Measurements from ENCODE around the gene RAB20.

- no peak for TF ChIP-seq ZNF589 (CRISPR knock-in tag; IDR thresholded peaks at IDR 0.05; ENCODE audit: low read depth)
- no peak for TF ChIP-seq PCBP2 (IDR thresholded peaks at IDR 0.05; ENCODE audit: low read depth, low read length, poor library complexity, severe bottlenecking)
- TF ChIP-seq CTCF (IDR thresholded peaks at IDR 0.05 in 2 of 3, conservative IDR thresholded peaks at IDR 0.05 in 1 of 3; ENCODE audit: insufficient read depth in 2 of 3, low read depth in 1 of 3, low read length in 3 of 3), result no peak
- no peak for TF ChIP-seq POLR2AphosphoS2 (IDR thresholded peaks at IDR 0.05; ENCODE audit: low read length)
- no peak for TF ChIP-seq POLR2AphosphoS5 (IDR thresholded peaks at IDR 0.05; ENCODE audit: control insufficient read depth, insufficient read depth, low read depth, low read length)
- no peak for TF ChIP-seq ZKSCAN3 (CRISPR knock-in tag; IDR thresholded peaks at IDR 0.05)
- no peak for TF ChIP-seq EP300 (IDR thresholded peaks at IDR 0.05; ENCODE audit: low read length)
- TF ChIP-seq FOXA3 (CRISPR knock-in tag; conservative IDR thresholded peaks at IDR 0.05 in 1 of 2, IDR thresholded peaks at IDR 0.05 in 1 of 2), result no peak
- TF ChIP-seq RNF219 (CRISPR knock-in tag; IDR thresholded peaks at IDR 0.05), result no peak
- no peak for TF ChIP-seq SREBF1 (IDR thresholded peaks at IDR 0.05; ENCODE audit: borderline replicate concordance, low read depth, low read length)
- no peak for TF ChIP-seq MYC (IDR thresholded peaks at IDR 0.05; ENCODE audit: low read depth, low read length)
- TF ChIP-seq MYC (CRISPR knock-in tag; IDR thresholded peaks at IDR 0.05; ENCODE audit: borderline replicate concordance, low read depth), result no peak
- no peak for TF ChIP-seq SRF (CRISPR knock-in tag; IDR thresholded peaks at IDR 0.05)
Observed at GRCh38 chr13:110495881-110496280, 65.6 kb downstream of the RAB20 start.
